OCI-LY3 (cell line): ENCODE results near the gene CTNNA3.

Experiments
- EZH2phosphoT487 ChIP-seq: fragments of 200-600 bp; shearing (Covaris generic); IDR thresholded peaks from 2 replicates; pipeline ENCODE4 v1.6.1; 2018; ENCODE audit warnings: antibody characterized with exemption, mixed run types, low read depth
- TF ChIP-seq, protein P1 (sequence below): fragments of 200-600, 300-600 bp; sonication (generic); IDR thresholded peaks from 2 replicates; pipeline ENCODE4 v1.5.1; 2014; ENCODE audit warnings: antibody characterized with exemption, low read length, low read depth

DNA sequence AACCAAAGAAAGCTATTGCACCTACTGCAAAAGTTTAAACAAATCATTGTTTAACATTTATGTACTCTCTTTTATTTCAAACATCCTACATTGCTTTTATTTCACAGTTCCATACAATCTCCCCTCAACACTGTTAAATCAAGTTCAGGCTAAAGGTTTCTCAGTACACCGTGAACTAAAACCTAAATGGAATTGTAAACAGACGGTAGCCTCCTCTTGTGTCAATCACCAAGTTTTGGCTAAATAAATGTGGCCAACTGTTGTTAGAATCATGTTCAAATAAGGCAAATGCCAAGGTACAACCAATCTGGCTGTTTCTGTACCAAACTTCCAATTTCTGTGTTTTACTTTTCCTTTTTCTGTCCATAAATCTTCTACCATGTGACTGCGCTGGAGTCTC, 1493.9 kb downstream of the CTNNA3 start:
- TF ChIP-seq, protein P1, sequence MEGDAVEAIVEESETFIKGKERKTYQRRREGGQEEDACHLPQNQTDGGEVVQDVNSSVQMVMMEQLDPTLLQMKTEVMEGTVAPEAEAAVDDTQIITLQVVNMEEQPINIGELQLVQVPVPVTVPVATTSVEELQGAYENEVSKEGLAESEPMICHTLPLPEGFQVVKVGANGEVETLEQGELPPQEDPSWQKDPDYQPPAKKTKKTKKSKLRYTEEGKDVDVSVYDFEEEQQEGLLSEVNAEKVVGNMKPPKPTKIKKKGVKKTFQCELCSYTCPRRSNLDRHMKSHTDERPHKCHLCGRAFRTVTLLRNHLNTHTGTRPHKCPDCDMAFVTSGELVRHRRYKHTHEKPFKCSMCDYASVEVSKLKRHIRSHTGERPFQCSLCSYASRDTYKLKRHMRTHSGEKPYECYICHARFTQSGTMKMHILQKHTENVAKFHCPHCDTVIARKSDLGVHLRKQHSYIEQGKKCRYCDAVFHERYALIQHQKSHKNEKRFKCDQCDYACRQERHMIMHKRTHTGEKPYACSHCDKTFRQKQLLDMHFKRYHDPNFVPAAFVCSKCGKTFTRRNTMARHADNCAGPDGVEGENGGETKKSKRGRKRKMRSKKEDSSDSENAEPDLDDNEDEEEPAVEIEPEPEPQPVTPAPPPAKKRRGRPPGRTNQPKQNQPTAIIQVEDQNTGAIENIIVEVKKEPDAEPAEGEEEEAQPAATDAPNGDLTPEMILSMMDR: no peak
- TF ChIP-seq EZH2phosphoT487: no peak
